NB4 (cell line): ENCODE data around the gene TSPAN4.

Experiments
- DNase-seq: peaks from one replicate; pipeline ENCODE4 v3.0.0; 2010; ENCODE audit warnings: low read depth
- H3K4me3 ChIP-seq: one replicate; pipeline ENCODE4 v1.5.1; 2011; ENCODE audit warnings: mild to moderate bottlenecking, low read depth, low read length, moderate library complexity
- MYC ChIP-seq: IDR thresholded peaks from 2 replicates; pipeline ENCODE4 v1.6.1; 2011; ENCODE audit warnings: low read depth, low read length
- POLR2A ChIP-seq: IDR thresholded peaks from 2 replicates; pipeline ENCODE4 v1.6.1; 2011; ENCODE audit warnings: mild to moderate bottlenecking; ENCODE audit not compliant: insufficient read length; ENCODE audit errors: extremely low read depth
- TF ChIP-seq, protein P1 (sequence below): IDR thresholded peaks from one replicate; pipeline ENCODE4 v1.5.1; 2012; ENCODE audit warnings: low read depth, low read length
- TF ChIP-seq, protein P2 (sequence below): IDR thresholded peaks from 2 replicates; pipeline ENCODE4 v1.6.1; 2011; ENCODE audit warnings: low read depth, low read length

TSPAN4 gene

GRCh38 chr11:836274-836673 lies 6.4 kb upstream of the TSPAN4 start:
- H3K4me3 ChIP-seq = no peak overlapping the region
- TF ChIP-seq MYC (no peak), POLR2A (no peak)
- TF ChIP-seq, protein P1, sequence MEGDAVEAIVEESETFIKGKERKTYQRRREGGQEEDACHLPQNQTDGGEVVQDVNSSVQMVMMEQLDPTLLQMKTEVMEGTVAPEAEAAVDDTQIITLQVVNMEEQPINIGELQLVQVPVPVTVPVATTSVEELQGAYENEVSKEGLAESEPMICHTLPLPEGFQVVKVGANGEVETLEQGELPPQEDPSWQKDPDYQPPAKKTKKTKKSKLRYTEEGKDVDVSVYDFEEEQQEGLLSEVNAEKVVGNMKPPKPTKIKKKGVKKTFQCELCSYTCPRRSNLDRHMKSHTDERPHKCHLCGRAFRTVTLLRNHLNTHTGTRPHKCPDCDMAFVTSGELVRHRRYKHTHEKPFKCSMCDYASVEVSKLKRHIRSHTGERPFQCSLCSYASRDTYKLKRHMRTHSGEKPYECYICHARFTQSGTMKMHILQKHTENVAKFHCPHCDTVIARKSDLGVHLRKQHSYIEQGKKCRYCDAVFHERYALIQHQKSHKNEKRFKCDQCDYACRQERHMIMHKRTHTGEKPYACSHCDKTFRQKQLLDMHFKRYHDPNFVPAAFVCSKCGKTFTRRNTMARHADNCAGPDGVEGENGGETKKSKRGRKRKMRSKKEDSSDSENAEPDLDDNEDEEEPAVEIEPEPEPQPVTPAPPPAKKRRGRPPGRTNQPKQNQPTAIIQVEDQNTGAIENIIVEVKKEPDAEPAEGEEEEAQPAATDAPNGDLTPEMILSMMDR = no peak
- TF ChIP-seq, protein P2, sequence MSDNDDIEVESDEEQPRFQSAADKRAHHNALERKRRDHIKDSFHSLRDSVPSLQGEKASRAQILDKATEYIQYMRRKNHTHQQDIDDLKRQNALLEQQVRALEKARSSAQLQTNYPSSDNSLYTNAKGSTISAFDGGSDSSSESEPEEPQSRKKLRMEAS = no peak
- DNase-seq = no peak

DNA sequence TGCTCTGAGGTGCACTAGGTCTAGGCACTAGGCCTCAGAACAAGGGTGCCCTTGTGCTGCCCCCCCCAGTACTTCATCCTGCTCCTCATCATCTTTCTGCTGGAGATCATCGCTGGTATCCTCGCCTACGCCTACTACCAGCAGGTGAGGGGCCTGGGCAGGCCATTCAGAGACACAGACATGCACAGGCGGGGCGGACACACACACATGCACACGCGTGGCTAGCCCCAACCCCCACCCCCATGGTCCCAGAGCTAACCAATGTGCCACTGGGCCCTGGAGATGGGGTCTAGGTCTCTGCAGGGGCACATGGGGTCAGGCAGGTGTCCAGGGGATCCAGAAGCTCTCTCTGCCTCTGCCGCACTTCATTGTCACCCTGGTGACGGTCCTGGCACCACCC lies 6.0 kb upstream of the TSPAN4 start:
- TF ChIP-seq POLR2A (no peak), MYC (no peak)
- TF ChIP-seq, protein P2 = no peak
- TF ChIP-seq, protein P1 = no peak

DNA sequence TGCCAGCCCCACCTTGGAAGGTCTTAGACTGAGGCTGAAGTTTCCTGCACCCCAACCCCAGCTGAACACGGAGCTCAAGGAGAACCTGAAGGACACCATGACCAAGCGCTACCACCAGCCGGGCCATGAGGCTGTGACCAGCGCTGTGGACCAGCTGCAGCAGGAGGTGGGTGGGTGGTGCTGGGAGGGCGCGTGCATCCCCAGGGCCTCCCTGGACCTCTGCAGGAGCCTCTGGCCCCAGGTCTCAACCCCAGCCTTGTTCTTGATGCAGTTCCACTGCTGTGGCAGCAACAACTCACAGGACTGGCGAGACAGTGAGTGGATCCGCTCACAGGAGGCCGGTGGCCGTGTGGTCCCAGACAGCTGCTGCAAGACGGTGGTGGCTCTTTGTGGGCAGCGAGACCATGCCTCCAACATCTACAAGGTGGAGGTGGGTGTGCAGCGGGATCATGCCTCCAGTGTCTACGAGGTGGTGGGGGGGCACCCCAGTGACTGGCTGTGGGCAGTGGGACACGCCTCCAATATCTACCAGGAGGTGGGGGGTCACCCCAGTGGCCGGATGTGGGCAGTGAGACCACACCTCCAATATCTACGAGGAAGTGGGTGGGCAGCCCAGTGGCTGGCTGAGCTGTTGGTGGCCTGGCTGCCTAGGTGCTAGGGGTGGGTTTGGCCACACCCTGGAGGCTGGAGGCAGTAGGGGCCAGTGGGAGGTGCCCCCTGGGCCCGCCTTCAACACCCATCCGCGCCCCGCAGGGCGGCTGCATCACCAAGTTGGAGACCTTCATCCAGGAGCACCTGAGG lies 5.3 kb upstream of the TSPAN4 start:
- peak; percentile 49 for DNase-seq
- TF ChIP-seq MYC = no peak
- TF ChIP-seq, protein P2 = no peak
- no peak for TF ChIP-seq POLR2A
- TF ChIP-seq, protein P1 = no peak
- no peak overlapping the region for H3K4me3 ChIP-seq

More for the DNA sequence above, 6.0 kb upstream of the TSPAN4 start:
- H3K4me3 ChIP-seq = no peak overlapping the region
- DNase-seq = no peak

GRCh38 chr11:837990-838307 lies 4.7 kb upstream of the TSPAN4 start:
- H3K4me3 ChIP-seq = no peak overlapping the region
- DNase-seq = no peak
- TF ChIP-seq, protein P1 = no peak
- no peak for TF ChIP-seq MYC
- peak; percentile 5 for TF ChIP-seq POLR2A
- TF ChIP-seq, protein P2 = no peak

GRCh38 chr11:838441-839279 lies 4.0 kb upstream of the TSPAN4 start:
- no peak for TF ChIP-seq POLR2A
- TF ChIP-seq, protein P1 = peak; percentile 12
- DNase-seq = peak; percentile 60
- H3K4me3 ChIP-seq = no peak overlapping the region
